Measurements from ENCODE around the gene SLC6A6.

The SLC6A6 gene

GRCh38 chr3:14422016-14422963 lies 19.9 kb downstream of the SLC6A6 start:
- no peak for DNase-seq

- DNase-seq: no peak
These were observed 20.9 kb downstream of the SLC6A6 start for GRCh38 chr3:14423197-14423743.

- DNase-seq: no peak
These were observed 21.6 kb downstream of the SLC6A6 start for GRCh38 chr3:14423963-14424362.

- no peak for DNase-seq
These were observed 22.5 kb downstream of the SLC6A6 start for GRCh38 chr3:14424711-14425580.

GRCh38 chr3:14425581-14426304 lies 23.3 kb downstream of the SLC6A6 start:
- no peak for DNase-seq

- no peak for DNase-seq
These were observed 23.9 kb downstream of the SLC6A6 start for GRCh38 chr3:14426305-14426620.

- DNase-seq: no peak
These were observed 26.0 kb downstream of the SLC6A6 start for GRCh38 chr3:14428087-14429033.

- no peak for DNase-seq
These were observed 26.8 kb downstream of the SLC6A6 start for GRCh38 chr3:14429237-14429636.

- no peak for DNase-seq
These were observed 27.2 kb downstream of the SLC6A6 start for GRCh38 chr3:14429640-14430039.

GRCh38 chr3:14430053-14430452 lies 27.6 kb downstream of the SLC6A6 start:
- DNase-seq: no peak

- no peak for DNase-seq
These were observed 28.5 kb downstream of the SLC6A6 start for GRCh38 chr3:14430706-14431451.

- no peak for DNase-seq
These were observed 29.1 kb downstream of the SLC6A6 start for GRCh38 chr3:14431452-14431916.

- no peak for DNase-seq
These were observed 29.8 kb downstream of the SLC6A6 start for GRCh38 chr3:14431917-14432834.

GRCh38 chr3:14433106-14433505 lies 30.7 kb downstream of the SLC6A6 start:
- DNase-seq: no peak

GRCh38 chr3:14434126-14434497 lies 31.7 kb downstream of the SLC6A6 start:
- no peak for DNase-seq

- no peak for DNase-seq
These were observed 32.2 kb downstream of the SLC6A6 start for GRCh38 chr3:14434498-14435151.

- DNase-seq: no peak
These were observed 33.0 kb downstream of the SLC6A6 start for GRCh38 chr3:14435175-14436014.

GRCh38 chr3:14436954-14437281 lies 34.5 kb downstream of the SLC6A6 start:
- DNase-seq: no peak

All from retina (tissue), 1 donor.